Measurements from ENCODE around the gene NPHS1. TPM values are rescaled to one million over a fixed set of nuclear protein-coding genes. Genes with fewer than 3 reads are reported as not detected.
A peak's percentile ranks its signal among the peaks of the same experiment; 100 is the strongest.
"Not testable (repeated sequence)": the region's sequence is repeated elsewhere in the genome, so short reads cannot be mapped to it uniquely, and the experiment has no call there.

Gene NPHS1
- total RNA-seq, 2 donors from 2014 or later = 0.10 TPM; not detected in 1

DNA sequence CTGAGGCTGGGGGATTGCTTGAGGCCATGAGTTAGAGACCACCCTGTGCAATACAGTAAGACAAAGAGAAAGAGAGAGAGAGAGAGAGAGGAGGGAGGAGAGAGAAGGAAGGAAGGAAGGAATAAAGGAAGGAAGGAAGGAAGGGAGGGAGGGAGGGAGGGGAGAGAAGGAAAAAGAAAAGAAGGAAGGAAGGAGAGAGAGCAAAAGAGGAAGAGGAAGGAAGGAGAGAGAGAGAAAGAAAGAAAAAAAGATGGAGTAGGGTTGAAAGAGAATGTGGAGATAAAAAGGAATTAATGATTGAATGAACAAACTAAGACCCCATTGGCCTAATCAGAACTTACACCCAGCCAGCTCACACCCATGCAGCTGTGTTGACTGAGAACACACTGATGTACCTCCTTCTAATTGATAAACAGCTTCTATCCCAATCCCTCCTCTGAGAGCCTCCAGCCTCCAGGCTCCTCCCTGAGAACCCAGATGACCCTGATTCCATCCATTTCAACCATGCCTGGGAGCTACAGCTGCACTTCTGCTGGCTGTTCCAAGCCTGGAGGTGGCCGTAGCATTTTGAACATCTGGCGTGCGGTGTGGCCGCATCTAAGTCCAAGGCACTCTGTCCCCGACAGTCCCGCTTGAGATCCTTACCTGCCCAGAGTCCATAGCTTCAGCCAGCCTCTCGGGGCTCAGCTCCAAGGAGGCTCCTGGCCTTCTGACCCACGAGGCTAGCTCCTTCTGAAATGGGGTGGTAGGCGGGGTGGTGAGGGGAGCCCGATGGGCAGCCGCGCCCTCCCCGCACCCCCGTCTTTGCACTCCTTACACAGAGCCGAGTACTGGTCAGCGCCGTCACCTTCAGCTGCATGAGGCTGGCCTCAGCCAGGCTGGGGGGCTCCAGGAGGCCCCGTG, 40.7 kb downstream of the NPHS1 start:
- Mint-ChIP-seq H3K27ac (no peak overlapping the region), H3K9me3 (no peaks in the 10 kb centered on the region), H3K36me3 (no peaks in the 10 kb centered on the region)
- ATAC-seq = no peak
- no peak for DNase-seq (ENCODE audit: low spot score in 2 of 2)

DNA sequence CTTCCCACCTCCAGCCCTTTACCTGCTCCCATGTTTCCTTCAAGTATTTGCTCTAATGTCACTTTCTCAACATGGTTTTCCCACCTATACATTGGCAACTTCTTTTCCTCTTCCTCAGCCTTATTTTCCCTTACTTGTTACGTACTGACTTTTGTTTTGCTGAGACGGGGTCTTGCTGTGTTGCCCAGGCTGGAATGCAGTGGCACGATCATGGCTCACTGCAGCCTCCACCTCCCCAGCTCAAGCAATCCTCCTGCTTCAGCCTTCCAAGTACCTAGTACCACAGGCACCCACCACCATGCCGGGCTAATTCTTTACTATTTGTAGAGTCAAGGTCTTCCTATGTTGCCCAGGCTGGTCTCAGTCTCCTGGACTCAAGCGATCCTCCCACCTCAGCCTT, 44.7 kb downstream of the NPHS1 start:
- ATAC-seq (no peak), DNase-seq (ENCODE audit: low spot score in 2 of 2) (no peak)

GRCh38 chr19:35806597-35806996, 45.7 kb downstream of the NPHS1 start:
- H3K36me3 Mint-ChIP-seq = no peaks in the 10 kb centered on the region
- DNase-seq (ENCODE audit: low spot score in 2 of 2) (no peak), ATAC-seq (no peak)
- no peaks in the 10 kb centered on the region for H3K9me3 Mint-ChIP-seq
- H3K27ac Mint-ChIP-seq = peak overlapping the region in 1 of 2 donors; percentile 3

More for the DNA sequence above, 44.7 kb downstream of the NPHS1 start:
- Mint-ChIP-seq H3K9me3 (no peaks in the 10 kb centered on the region), H3K27ac (no peak overlapping the region), H3K36me3 (no peaks in the 10 kb centered on the region)

- DNase-seq (ENCODE audit: low spot score in 2 of 2) (no peak), ATAC-seq (no peak)
- Mint-ChIP-seq H3K9me3 (no peaks in the 10 kb centered on the region), H3K27ac (peak overlapping the region in 1 of 2 donors; percentile 3), H3K36me3 (no peaks in the 10 kb centered on the region)
Observed at GRCh38 chr19:35805526-35806102, 46.7 kb downstream of the NPHS1 start.

- DNase-seq (ENCODE audit: low spot score in 2 of 2) (no peak), ATAC-seq (no peak)
- Mint-ChIP-seq H3K9me3 (no peaks in the 10 kb centered on the region), H3K27ac (no peak overlapping the region), H3K36me3 (no peaks in the 10 kb centered on the region)
Observed at GRCh38 chr19:35801828-35802227, 50.5 kb downstream of the NPHS1 start.

DNA sequence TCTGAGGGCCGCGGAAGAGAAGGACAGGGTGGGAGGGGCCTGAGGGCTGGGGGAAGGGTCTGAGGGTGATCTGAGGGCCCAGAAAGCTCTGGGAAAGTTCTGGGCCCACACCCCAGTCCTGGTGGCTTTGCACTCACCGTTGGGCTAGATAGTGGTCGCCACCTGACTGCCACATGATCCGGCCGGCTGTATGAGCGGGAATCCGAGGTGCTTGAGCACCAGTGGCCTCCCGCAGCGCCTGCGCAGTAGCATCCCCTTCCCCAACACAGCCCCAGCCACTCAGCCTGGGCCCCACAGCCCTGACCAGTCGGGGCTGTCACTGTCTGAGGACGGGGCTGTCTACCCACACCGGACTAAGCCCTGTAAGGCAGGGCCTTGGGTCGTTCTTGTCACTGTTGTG, 54.6 kb downstream of the NPHS1 start:
- Mint-ChIP-seq H3K9me3 (no peaks in the 10 kb centered on the region), H3K36me3 (no peaks in the 10 kb centered on the region), H3K27ac (no peak overlapping the region)
- DNase-seq (ENCODE audit: low spot score in 2 of 2) (no peak), ATAC-seq (peak in 1 of 2 donors; percentile 48)

- no peaks in the 10 kb centered on the region for H3K9me3 Mint-ChIP-seq
- H3K27ac Mint-ChIP-seq = no peak overlapping the region
- no peaks in the 10 kb centered on the region for H3K36me3 Mint-ChIP-seq
- no peak for DNase-seq (ENCODE audit: low spot score in 2 of 2)
- no peak for ATAC-seq
Observed at GRCh38 chr19:35796645-35797542, 55.4 kb downstream of the NPHS1 start.

- not testable (repeated sequence) for H3K9me3 Mint-ChIP-seq; H3K27ac Mint-ChIP-seq; ATAC-seq; H3K36me3 Mint-ChIP-seq; DNase-seq (ENCODE audit: low spot score in 2 of 2)
Observed at GRCh38 chr19:35795564-35795963, 56.7 kb downstream of the NPHS1 start.

- Mint-ChIP-seq H3K9me3 (no peaks in the 10 kb centered on the region), H3K36me3 (no peaks in the 10 kb centered on the region), H3K27ac (no peak overlapping the region)
- DNase-seq (ENCODE audit: low spot score in 2 of 2) = no peak
- no peak for ATAC-seq
Observed at GRCh38 chr19:35793381-35794165, 58.7 kb downstream of the NPHS1 start.

GRCh38 chr19:35792888-35793287, 59.4 kb downstream of the NPHS1 start:
- no peak for DNase-seq (ENCODE audit: low spot score in 2 of 2)
- Mint-ChIP-seq H3K9me3 (no peaks in the 10 kb centered on the region), H3K27ac (no peak overlapping the region), H3K36me3 (no peaks in the 10 kb centered on the region)
- no peak for ATAC-seq

GRCh38 chr19:35792312-35792711, 60.0 kb downstream of the NPHS1 start:
- no peak for DNase-seq (ENCODE audit: low spot score in 2 of 2)
- no peaks in the 10 kb centered on the region for H3K36me3 Mint-ChIP-seq

GRCh38 chr19:35791814-35792279, 60.5 kb downstream of the NPHS1 start:
- Mint-ChIP-seq H3K9me3 (no peaks in the 10 kb centered on the region), H3K36me3 (no peaks in the 10 kb centered on the region), H3K27ac (no peak overlapping the region)
- DNase-seq (ENCODE audit: low spot score in 2 of 2) (no peak), ATAC-seq (no peak)

More at GRCh38 chr19:35792312-35792711, 60.0 kb downstream of the NPHS1 start:
- no peak for ATAC-seq
- Mint-ChIP-seq H3K27ac (no peak overlapping the region), H3K9me3 (no peaks in the 10 kb centered on the region)

DNA sequence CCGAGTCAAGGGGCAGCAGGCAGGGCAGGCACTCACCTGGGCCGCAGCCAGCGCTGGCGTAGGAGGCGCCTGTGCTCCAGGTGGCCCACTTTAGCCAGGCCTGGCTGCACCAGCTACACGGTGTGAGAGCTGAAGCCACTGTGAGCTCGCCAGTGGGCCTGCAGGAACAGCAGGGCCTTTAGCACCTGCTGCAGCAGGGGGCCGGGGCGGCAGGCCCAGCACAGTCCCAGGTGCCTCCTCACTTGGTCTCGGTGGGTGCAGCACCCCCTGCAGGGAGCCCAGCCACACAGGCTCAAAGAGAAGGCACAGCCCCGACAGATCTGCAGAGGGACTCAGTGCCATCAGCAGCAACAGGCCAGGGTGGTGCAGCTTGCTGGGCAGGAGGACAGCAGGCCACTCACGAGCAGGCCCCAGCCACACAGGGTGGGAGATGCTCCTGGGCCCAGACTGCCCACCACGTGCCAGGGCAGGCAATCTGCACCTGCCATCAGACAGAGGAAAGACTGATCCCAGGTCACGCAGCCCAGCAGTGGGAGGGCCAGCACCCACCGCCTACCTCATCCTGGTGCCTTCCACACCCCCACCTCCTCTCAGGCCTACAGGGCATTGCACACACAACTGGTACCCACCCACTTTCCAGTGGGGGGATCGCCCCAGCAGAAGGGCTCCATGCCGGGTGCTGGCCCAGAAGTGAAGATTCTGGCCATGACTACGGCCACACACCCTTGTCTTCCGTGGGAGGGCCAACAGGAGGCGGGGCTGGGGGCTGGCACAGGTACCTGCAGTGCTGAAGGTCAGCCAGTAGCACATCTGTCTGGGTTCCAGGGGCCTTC, 61.1 kb downstream of the NPHS1 start:
- DNase-seq (ENCODE audit: low spot score in 2 of 2) (no peak), ATAC-seq (peak; percentile 55 to 64)

DNA sequence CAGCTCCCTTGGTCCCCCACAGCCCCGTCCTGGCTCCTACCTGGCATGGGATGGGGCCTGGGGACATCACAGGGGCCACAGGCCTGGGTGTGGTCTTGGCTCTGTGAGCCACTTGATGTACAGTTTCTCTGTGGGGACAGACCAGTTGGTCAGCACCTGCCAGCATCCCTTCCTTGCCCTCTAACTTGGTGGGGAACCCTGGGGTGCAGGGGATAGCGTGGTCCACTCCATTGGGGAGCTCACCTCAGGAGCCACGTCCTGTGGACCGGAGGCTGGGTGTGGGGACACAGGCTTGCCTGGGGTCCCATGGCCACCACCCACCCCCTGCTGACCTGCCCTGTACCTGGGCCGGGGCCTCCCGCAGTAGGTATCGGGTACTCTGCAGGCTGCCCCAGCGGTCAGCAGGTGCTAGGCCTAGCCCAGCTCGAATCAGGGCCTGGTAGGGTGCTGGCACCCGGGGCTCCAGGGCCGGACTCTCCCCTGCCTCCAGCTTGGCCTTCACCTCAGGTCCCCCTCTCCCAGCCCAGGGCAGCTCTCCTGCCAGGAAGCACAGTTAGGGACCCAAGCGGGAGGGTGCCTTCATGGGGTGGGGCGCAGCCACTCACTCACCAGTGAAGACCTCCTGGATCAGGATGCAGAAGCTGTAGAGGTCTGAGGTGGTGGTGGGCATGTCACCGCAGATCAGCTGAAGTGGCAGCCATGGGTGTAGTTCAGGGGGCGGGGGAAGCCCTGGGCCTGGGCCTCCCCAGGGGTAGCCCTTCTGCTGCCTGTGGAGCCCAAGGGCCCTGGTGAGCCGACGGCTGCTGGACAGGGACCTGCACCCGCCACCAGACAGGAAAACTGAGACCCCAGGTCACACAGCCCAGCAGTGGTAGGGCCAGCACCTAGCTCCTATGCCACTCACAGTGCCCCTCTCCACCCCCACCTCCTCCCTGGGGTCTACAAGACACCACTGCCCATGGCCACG, 62.0 kb downstream of the NPHS1 start:
- no peaks in the 10 kb centered on the region for H3K36me3 Mint-ChIP-seq
- H3K27ac Mint-ChIP-seq = peak overlapping the region in 1 of 2 donors; percentile 44
- H3K9me3 Mint-ChIP-seq = no peaks in the 10 kb centered on the region
- ATAC-seq (peak in 1 of 2 donors; percentile 13), DNase-seq (ENCODE audit: low spot score in 2 of 2) (no peak)

More for the DNA sequence above, 61.1 kb downstream of the NPHS1 start:
- Mint-ChIP-seq H3K36me3 (no peaks in the 10 kb centered on the region), H3K27ac (no peak overlapping the region), H3K9me3 (no peaks in the 10 kb centered on the region)
